ENCODE data around the gene OOSP3.
"Not testable (repeated sequence)": the region's sequence is repeated elsewhere in the genome, so short reads cannot be mapped to it uniquely, and the experiment has no call there.

OOSP3 gene

GRCh38 chr11:59877325-59877724 is 1.3 kb upstream of the OOSP3 start:
- DNase-seq, result no peak

DNA sequence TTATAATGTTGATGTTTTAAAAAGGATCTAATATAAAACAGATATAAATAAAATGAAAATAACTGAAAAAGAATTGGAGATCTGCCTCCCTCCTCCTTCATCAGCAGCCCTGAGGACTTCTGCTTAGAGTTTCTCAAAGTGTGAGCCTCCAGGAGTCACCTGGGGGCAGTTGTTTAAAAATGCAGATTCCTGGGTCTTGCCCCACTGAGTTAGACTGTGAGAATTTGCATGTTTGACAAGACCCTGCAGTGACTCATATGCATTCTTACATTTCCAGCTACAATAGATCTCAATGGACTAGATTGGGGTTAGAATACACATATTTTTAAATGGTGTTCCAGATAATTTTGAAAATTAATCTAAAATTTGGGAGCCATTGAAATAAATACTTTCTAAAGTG is 798 bp upstream of the OOSP3 start:
- DNase-seq, result no peak

- DNase-seq, result no peak
These were observed 985 bp downstream of the OOSP3 start for GRCh38 chr11:59879567-59879966.

DNA sequence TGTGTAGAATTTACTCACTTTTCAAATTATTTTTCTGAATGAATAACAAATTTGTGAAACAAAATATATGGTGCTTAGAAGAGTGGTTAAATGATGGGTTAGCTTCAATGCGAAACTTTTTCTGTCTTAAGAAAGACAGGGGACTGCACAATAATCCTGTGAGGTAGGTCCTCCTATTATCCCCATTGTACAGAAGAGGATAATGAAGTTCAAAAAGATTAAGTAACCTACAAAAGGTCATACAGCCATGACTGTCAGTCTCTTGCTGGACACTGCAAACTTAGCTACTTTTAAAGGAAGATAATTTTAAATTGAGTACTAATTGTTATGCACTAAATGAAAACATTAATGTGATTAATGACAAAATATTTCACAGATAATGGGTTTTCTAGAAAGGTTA is 5.0 kb downstream of the OOSP3 start:
- DNase-seq, result no peak

GRCh38 chr11:59887156-59887555 is 8.6 kb downstream of the OOSP3 start:
- DNase-seq, result not testable (repeated sequence)

GRCh38 chr11:59891781-59892181 is 13.2 kb downstream of the OOSP3 start:
- no peak for DNase-seq

DNA sequence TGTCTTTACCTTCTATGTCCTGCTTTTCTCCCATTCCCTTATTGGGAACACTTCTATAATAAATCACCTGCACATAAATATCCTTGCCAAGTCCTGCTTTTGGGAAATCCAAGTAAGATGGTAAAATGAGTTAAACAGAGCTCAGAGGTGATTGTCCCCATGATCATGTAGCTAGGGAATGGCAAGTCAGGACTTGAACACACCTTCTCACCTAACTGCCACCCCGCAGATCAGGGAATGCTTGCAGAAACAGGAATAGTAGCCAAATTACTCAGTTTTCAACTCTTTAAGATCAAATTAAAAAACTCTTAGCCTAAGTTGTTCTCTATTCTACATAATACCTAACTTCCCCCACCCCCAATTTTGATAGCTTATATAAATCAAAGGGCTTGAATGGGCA is 16.0 kb downstream of the OOSP3 start:
- DNase-seq, result no peak

DNA sequence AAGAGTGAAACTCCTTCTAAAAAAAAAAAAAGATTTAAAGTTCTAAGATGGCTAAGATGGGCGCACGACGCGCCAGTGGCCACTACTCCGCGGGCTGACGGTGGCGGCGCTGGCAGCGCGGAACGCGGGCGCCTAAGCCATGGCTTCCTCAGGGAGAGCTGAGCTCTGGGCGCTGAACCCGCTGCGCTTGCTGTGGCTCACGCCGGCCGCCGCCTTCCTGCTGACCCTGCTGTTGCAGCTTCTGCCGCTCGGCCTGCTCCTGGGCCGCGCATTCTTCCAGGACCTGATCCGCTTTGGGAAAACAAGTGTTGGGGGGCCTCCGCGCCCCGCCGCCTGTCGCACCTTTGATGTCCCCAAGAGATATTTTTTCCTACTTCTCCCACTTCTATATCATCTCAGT is 19.5 kb downstream of the OOSP3 start:
- DNase-seq, result no peak

- DNase-seq, result no peak
These were observed 20.1 kb downstream of the OOSP3 start for GRCh38 chr11:59898650-59899049.

DNA sequence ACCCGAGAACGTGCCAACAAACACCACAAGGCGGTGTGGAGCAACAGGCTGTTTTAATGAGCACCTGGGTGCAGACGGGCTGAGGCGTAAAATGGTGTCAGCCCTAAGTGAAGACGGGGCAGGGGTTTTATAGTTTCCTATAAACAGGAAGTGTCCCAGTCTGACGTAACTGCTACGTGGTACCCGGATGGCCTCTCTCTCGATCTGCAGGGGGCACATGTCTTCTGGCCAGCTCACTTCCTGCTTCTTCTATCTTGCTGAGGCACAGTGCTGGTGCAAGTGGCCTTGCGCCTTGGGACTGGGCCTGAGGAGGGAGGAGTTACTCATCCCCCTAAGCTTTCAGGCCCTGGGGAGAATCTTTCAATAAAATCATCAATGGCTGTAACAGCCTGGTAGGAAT is 20.9 kb downstream of the OOSP3 start:
- DNase-seq, result no peak

DNA sequence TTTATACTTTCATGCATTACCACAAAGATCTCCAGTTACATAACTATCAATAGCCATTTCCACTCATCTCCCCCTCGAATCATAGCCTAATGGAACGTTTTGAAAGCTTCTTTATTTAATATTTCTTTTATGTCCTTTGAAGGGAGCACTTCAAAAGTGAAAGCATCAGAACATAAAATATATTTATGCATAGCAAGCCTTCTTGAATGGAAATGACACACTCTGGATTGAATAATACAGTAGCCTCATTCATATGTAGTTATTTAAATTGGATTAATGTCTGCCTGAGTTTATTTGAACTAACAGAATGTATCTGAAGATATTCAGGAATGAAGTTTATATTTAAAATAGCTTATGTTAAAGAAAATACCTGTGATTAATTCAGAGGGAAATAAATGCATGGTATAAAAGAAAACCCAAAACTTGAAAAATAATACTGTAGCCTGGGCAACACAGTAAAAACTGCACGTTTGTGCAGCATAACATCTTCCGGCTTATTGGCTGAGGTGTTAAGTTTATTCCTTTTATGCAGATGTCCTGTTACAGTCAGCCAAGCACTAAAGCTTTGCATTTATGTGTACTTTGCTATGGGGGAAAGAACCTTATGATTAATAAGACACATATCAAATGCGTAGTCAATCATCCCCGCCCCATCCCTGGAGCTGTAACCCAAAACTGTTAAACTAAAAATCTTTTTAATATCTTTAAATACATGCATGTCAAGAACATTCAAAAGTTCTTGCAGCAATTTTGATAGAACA is 22.0 kb downstream of the OOSP3 start:
- no peak for DNase-seq

DNA sequence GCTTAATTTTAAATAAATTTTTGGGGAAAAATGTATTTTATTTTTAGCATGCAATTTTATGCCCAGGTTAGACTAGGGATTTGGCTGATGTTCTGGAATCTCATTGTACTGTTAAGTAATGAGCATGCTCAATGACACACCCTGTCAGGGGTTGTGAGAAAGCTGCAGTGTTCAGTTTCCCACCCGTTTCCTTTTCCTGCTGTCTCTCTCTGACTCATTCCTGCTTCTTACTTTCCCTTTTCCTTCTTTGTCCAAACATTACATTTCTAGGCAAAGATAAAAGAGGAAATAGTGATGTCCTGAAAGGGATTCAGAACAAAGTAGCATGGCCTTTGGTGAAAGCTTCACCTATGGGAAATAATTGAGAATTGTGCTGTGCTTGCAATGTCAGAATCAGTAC is 22.7 kb downstream of the OOSP3 start:
- no peak for DNase-seq

- not testable (repeated sequence) for DNase-seq
These were observed 25.0 kb downstream of the OOSP3 start for GRCh38 chr11:59903569-59903968.

DNA sequence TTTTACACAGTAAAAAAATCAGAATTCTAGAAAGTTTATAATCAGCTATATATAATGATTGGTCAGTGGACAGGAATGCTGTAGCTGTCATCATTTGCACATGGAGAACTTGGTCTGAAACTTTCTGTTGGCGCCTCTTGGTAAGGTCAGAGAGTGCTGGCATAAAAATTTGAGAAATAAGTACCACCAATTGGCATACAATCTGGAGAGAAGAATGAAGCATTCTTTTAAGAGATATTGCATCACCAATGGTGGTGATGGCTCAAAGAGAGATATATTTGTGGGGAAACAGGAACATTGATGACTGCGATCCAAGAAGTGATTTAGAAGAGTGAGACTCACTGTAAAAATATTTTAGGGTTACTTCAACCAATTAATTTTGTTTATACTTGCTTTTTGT is 39.9 kb downstream of the OOSP3 start:
- DNase-seq, result no peak

GRCh38 chr11:59918987-59919589 is 40.5 kb downstream of the OOSP3 start:
- no peak for DNase-seq

- DNase-seq, result no peak
These were observed 45.2 kb downstream of the OOSP3 start for GRCh38 chr11:59923813-59924212.

DNA sequence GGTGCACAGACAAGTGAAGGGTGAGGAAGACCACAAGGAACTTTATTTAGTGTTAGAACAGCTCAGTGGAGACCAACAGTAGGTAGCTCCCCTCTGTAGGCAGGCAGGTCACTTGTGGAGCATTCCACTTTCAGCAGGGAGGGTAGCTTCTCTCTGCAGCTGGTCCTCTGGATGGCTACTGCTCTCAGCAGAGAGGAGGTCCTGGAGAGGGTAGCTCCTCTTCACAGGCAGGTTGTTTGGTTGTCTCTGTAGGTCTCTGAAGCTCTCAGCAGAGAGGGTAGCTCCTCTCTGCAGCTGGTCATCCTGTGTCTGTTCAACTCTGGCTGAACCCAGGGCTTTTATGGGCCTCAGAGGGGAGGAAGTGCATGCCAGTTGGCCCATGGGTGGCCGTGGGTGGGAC is 53.1 kb downstream of the OOSP3 start:
- no peak for DNase-seq

DNA sequence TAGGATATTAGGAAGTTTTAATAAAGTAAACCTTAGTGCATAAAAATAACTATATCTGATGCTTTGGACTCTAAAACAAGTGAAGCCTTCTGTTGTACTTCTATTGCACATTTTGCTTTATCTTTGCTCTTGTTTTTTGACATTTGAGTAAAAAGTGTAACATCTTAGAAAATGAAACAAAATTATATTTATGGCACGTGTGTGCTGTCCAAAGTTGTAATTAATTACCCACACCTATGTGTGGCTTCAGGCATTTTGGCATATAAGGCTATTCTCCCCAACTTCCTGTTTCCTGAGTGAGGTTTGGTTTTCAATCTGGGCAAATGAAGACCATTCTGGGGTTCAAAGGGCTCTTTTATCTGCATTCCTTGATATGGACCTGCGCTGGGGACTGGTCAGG is 59.5 kb downstream of the OOSP3 start, which contains the start of gene OOSP1:
Gene OOSP1 (plus strand): TSS at position 301 of the 400 bp plus-strand sequence. CDS start 23 bp downstream, at position 324.
- DNase-seq, result no peak

- DNase-seq, result no peak
These were observed 60.1 kb downstream of the OOSP3 start for GRCh38 chr11:59938718-59939117.

DNA sequence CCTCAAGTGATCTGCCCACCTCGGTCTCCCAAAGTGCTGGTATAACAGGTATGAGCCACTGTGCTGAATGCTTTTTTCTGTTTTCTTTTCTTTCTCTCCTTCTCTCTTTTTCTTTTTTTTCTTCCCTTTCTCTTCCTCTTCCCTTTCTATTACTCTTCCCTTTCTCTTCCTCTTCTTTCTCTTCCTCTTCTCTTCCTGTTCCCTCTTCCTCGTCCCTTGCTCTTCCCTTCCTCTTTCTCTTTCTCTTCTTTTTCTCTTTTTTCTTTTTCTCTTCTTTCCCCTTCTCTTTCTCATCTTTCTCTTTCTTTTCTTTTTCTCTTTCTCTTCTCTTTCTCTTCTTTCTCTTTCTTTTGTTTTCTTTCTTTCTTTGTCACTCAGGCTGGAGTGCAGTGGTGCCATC is 60.9 kb downstream of the OOSP3 start:
- DNase-seq, result no peak

DNA sequence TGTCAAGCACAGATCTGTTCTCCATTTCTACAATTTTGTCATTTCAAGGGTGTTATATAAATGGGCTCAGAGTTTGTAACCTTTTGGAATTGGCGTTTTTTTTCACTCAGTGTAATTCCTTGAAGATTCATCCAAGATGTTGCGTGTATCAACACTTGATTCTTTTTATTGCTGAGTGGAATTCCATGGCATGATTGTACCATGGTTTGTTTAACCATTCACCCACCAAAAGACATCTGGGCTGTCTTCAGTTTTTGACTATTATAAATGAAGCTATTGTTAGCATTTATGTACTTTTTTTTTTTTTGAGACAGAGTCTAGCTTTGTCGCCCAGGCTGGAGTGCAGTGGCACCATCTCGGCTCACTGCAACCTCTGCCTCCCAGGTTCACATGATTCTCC is 62.5 kb downstream of the OOSP3 start:
- DNase-seq, result no peak

DNA sequence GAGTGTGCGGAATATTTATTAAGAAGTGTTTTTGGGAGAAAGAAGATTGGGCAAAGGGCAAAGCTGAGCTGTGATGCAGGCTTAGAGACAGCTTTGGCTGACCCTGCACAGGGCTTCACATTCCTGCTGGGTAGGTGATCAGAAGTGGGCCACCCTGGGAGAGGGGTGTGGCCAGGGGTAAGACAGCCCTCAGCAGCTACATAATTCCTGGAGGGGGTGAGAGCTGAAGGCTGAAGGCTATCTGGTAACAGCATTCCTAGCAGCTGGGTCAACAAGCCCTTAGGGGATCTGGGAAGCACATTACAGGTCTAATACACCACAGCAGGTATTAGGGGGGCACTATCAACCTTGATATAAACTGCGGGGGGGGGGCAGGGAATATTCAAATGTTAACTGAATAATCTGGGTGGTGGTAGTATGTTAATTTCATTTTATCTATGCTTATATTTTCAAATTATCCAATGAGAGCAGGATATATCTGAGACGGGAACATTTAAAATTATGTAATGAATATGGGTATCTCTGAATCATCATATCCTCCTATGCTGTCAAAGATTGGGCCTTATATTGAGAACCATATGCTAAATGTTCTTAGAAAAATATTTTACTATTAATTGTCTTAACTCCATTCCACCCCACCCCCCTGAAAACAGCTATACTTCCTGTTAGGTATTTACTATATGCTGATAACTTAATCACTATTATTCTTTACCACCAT is 65.6 kb downstream of the OOSP3 start:
- DNase-seq, result no peak

DNA sequence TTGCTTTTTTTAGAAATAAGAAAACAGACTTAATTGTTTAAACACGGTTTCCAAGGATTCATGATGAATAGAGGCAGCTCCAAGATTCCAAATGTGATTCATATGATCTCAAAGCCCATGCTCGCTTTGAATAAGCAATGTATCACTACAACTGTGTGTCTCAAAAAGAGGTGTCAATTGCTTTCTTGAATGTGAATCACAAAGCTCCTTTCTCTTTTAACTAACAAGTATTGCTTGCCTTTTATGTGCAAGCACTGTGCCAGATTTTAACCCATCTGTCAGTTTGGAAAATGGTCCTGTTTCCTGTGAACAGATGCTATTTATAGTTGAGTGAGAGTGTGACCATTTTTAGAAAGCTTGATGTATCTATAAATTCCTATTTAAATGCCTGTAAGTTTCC is 66.1 kb downstream of the OOSP3 start:
- no peak for DNase-seq
